ENCODE data around the gene IGF1R. TPM values are rescaled to one million over a fixed set of nuclear protein-coding genes. Genes with fewer than 3 reads are reported as not detected.
A peak's percentile ranks its signal among the peaks of the same experiment; 100 is the strongest.

Gene IGF1R
- total RNA-seq, 1 donor from 2014 or later, result 85.9 TPM

GRCh38 chr15:98666841-98667240, 18.5 kb downstream of the IGF1R start:
- ATAC-seq (no peak), DNase-seq (ENCODE audit: low spot score) (no peak)
- intact Hi-C loops (cut with DNase I), result loop anchor here (10.0 kb wide), 1 partner anchor 48 kb away; no protein-coding TSS in a partner anchor

DNA sequence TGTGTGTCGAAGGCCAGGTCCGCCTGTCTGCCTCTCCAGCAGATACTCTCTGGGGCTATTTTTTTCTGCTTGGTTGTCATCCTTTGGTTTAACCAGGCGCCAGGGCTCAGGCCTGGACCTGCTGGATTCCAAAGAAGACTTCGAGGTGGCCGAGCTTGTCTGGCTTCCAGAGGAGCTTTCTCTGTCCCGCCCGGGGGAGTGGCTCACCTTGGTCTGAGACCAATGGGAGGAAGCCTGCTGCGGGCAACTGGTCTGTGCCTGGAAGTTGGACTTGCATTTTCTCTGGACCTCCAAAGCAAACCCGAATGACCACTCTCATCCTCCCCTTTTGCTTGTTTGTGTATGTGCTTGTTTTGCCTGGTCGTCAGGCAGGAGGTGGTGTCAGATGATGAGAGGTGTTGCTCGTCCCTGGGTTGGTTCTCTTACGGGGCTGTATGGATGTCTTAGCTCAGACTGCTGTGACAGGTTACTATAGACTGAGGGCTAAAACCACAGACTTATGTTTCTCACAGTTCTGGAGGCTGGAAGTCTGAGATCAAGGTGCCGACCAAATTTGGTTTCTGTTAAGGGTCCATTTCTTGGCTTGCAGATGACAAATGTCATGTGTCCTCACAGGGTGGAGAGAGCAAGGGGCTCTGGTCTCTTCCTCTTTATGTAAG, 19.3 kb downstream of the IGF1R start:
- intact Hi-C loops (cut with DNase I), result loop anchor here (10.0 kb wide), 1 partner anchor 47 kb away; no protein-coding TSS in a partner anchor
- no peak for ATAC-seq
- DNase-seq (ENCODE audit: low spot score), result no peak

DNA sequence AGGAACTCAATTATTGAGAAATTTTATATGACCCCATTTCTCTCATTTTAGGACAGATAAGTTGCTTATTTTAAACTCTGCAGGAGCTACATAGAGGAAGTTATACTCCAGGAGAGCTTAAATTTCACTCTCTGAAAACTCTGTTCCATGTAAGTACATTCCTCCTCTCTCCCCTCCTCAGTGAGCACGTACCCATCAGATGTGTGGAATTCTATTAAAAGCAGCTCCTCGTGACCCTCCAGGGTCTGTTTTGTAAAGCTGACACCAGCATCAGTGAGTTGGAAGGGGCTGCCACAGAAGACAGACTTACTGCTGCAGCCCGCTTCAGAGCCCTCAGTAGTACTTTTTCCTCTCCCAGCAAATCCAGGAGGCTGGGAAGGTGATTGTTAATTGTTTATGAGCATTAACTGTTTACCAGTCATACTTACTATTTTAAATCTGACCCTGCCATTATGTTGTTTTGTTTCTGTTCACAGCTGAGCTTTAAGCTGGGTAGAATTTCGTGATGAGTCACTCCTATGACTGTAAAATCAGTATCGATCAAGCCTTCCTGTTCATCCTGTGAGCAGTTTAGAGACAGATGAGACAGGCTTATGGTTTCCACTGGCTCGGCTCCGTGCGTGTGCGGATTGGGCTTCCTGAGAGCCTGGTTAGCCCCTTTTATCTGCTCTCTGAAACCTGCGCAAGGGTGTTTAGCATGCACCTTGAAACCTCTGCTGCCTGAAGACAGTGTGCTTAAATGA, 20.4 kb downstream of the IGF1R start:
- ATAC-seq (no peak), DNase-seq (ENCODE audit: low spot score) (no peak)
- intact Hi-C loops (cut with DNase I), result loop anchor here (10.0 kb wide), 1 partner anchor 46 kb away; no protein-coding TSS in a partner anchor

GRCh38 chr15:98669638-98670037, 21.3 kb downstream of the IGF1R start:
- DNase-seq (ENCODE audit: low spot score), result no peak
- no peak for ATAC-seq

DNA sequence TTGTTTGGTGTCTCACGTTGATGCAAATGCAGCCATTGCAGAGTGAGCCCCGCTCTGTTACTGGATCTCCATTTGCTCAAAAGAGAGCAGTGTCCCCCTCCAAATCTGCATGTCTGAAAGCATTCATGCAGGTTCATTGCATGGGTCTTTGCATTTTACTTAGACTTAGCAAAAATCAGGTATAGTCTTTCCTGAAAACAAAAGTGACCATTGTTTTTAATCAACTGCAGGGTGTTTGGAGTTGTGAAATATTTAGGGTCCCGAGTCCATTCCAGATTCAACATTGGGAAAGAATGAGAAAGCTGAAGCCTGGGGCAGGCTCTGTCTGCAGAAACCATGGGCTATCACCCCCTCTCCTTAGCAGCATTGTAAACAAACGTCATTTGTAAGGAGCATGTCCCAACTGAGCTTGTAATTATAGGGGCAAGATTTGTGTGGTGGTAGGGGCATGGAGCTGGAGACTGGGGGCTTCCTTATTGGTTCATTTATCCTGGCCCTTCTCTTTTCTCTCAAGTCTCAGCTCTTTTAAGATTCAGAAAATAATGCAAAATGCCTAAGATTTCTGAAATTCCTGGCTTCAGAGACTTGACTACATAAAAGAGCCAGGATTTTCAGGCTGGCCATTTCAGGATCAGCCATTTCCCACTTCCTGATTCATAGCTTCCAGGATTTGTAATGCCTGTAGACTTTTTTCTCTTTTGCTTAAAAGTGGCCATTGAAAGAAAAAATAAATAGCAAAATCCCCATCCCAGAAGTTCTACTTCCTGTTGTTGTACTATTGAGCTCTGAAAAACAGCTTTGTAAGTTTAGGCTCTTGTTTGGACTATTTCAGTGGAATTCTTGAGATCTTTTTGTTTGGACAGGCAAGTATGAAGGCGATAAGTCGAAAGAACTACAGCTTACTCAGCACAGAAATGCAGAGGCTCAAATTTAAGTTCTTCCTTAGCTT, 23.0 kb downstream of the IGF1R start:
- ATAC-seq, result peak; percentile 85
- DNase-seq (ENCODE audit: low spot score), result no peak
- intact Hi-C loops (cut with DNase I), result no loop called here

More at GRCh38 chr15:98669638-98670037, 21.3 kb downstream of the IGF1R start:
- intact Hi-C loops (cut with DNase I), result loop anchor here (10.0 kb wide), 1 partner anchor 45 kb away; no protein-coding TSS in a partner anchor

DNA sequence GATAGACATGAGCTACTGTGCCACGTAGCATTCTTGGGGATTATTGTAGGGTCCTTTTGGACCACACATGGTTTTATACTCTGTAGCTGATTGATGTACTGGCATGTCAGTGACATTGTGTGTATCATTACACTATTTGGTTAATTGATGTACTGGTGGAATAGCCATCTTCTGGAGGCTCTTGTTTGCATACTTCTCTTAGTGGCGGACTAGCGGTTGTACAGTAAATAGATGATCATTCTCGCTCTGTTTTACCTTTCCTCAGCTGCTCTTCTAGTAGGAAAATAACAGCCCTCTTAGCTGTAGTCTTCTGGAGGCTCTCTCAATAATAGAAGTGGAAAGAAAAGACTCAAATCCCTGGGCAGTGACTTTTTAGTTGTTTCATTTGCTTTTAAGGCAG, 24.8 kb downstream of the IGF1R start:
- ATAC-seq (no peak), DNase-seq (ENCODE audit: low spot score) (no peak)
- intact Hi-C loops (cut with DNase I), result no loop called here

DNA sequence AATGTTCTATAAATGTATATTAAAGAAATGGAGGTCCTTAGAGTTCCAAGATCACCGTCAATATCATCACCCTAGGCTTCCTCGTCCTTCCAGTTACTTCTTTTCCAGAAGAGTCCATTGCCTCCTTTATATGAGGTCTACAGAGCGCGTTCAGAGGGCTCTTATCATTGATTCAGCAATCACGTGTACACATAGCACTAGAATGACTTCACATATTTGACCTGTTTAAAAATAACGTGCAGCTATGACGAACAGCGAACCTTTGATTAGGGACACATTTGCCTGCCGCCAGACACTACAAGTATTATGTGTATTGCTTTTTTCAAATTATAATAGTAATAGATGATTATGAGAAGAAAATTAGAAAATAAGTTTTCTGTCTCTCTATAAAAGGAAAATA, 26.0 kb downstream of the IGF1R start:
- ATAC-seq, result no peak
- intact Hi-C loops (cut with DNase I), result no loop called here
- no peak for DNase-seq (ENCODE audit: low spot score)

DNA sequence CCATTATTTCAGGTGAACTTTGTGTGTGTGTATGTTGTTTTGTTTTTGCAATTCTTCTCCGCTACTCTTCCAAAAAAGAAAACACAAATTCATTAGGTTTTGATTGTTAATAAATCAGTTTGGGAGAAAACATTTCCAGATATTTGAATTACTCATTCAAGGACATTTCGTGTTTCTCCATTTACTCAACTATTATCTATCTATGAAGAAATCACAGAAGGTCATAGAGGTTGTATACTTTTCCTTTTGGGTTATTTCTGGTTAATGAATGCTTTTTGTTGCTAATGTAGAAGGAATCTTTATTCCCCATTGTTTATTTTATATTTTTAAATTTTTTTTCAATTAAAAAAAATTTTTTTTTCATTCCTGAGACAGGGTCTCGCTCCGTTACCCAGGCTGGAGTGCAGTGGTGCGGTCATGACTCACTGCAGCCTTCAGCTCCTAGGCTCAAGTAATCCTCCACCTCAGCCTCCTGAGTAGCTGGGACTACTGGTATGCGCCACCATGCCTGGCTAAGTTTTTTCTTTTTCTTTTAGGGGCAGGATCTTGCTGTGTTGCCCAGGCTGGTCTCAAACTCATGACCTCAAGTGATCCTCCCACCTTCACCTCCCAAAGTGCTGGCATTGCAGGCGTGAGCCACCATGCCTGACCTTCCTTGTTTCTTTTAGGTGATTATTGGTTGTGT, 28.4 kb downstream of the IGF1R start:
- ATAC-seq (no peak), DNase-seq (ENCODE audit: low spot score) (no peak)
- intact Hi-C loops (cut with DNase I), result no loop called here

DNA sequence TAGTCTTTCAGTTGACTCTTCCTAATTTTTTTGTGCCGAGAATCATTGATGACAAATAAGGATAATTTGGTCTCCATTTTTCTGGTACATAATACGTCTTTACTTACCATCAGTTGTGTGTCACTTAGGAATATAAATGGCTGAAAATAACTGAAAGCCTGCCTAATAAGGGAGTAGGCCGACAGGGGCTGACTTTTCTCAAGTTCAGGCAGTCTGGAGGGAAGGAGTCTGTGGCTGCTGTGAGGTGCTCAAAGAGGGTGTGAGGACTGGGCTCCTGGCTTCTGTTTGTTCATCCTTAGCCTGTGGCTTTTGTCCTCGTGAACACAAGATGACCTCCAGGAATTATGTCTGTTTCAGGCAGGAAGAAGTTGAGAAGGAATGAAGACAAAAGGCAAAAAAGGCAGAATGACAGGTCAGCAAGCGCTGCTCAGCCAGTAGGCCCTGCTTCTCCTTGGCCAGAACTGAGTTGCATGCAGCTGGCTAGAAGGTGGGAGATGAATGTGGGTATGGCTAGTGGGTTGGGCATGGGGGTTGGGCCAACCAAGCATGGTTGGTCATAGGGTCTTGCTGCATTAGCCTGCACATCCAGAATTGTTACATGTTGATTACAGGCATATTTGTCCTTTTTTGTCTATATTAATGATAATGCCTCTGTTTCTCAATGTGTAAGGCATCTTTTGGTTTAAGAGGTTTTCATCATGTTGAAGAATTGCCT, 29.2 kb downstream of the IGF1R start:
- ATAC-seq (no peak), DNase-seq (ENCODE audit: low spot score) (no peak)

DNA sequence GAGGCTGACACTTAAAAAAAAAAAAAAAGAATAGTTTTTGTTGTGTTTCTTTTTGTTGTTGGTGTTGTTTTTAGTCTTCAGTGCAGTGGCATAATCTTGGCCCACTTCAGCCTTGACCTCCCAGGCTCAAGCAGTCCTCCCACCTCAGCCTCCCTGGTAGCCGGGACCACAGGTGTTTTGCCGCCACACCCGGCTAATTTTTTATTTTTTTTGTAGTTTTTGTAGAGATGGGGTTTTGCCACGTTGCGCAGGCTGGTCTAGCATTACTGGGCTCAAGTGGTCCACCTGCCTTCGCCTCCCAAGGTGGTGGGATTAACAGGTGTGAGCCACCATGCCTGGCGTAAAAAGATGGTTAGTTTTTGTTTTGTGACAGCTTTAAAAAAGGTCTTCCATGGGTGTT, 30.1 kb downstream of the IGF1R start:
- DNase-seq (ENCODE audit: low spot score), result no peak
- no peak for ATAC-seq
- intact Hi-C loops (cut with DNase I), result no loop called here

More for the DNA sequence above, 29.2 kb downstream of the IGF1R start:
- intact Hi-C loops (cut with DNase I), result no loop called here

- intact Hi-C loops (cut with DNase I), result no loop called here
- ATAC-seq (no peak), DNase-seq (ENCODE audit: low spot score) (no peak)
Measured at GRCh38 chr15:98681061-98681460, 32.7 kb downstream of the IGF1R start.

GRCh38 chr15:98682992-98683701, 34.8 kb downstream of the IGF1R start:
- intact Hi-C loops (cut with DNase I), result no loop called here
- DNase-seq (ENCODE audit: low spot score), result no peak
- no peak for ATAC-seq

DNA sequence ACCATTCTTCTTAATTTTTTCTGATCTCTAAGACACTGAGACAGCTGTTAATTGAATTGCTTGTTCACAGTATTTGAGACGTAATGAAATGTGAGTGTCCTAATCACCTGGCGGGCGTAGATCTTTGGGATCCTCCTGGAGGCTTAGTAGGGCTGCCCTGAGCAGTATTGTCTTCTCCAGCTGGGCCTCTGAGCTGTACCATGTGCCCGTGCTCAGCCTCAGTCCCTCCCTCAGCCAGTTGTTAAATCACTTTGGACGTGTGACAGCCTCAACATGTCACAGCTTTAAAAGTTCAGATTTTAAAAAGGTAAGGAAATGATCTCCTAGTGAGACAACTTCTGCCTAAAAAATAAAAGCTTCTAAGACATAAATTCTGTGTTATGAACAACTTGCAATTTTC, 35.5 kb downstream of the IGF1R start:
- ATAC-seq (peak; percentile 52), DNase-seq (ENCODE audit: low spot score) (no peak)
- intact Hi-C loops (cut with DNase I), result no loop called here

GRCh38 chr15:98684436-98684835, 36.1 kb downstream of the IGF1R start:
- DNase-seq (ENCODE audit: low spot score) (no peak), ATAC-seq (peak; percentile 91)
- intact Hi-C loops (cut with DNase I), result no loop called here

GRCh38 chr15:98684995-98685525, 36.7 kb downstream of the IGF1R start:
- intact Hi-C loops (cut with DNase I), result no loop called here
- DNase-seq (ENCODE audit: low spot score) (no peak), ATAC-seq (no peak)

- intact Hi-C loops (cut with DNase I), result no loop called here
- no peak for DNase-seq (ENCODE audit: low spot score)
- ATAC-seq, result no peak
Measured at GRCh38 chr15:98686983-98687382, 38.6 kb downstream of the IGF1R start.

- intact Hi-C loops (cut with DNase I), result no loop called here
- DNase-seq (ENCODE audit: low spot score), result no peak
- ATAC-seq, result no peak
Measured at GRCh38 chr15:98689431-98689861, 41.1 kb downstream of the IGF1R start.

Data from sciatic nerve (tissue), 2 donors.